ENCODE measurements around the gene INTS1.

INTS1 gene

GRCh38 chr7:1432411-1433082 lies 71.6 kb downstream of the INTS1 start:
- DNase-seq (ENCODE audit: low spot score) = peak; percentile 68

DNA sequence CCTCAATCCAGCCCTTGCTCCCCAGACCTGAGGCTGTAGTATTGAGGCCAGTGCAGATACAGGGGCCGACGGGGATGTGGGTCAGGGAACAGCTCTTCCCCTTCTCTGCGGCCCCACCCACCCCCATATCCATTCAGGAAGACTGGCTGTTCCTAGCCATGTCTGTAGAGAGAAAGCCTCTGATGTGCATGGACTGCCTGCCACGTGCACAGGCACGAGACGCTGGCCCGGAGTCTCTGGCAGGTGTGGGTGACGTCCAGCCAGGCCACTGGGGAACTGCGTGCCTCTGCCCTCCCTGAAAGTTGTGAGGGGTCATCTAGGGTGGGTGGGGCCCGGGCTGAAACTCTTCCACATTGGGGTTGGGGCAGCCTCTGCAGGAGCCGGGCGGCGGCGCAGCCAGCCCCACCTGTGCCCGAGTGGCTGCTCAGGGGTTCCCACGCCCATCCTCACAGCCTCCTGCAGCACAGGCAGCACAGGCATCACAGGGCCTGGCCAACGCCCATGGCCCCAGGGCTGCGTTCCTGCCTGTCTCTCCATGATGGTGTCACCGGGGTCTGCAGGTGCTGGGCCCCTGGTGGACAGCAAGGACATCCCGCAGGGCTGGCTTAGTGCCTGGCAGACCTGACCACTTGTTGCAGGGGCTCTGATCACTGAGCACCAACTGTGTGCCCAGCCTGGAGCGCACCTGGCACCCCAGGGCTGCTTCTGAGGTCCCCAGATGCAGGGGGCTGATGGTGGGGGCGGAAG lies 72.4 kb downstream of the INTS1 start:
- DNase-seq (ENCODE audit: low spot score) = no peak

DNA sequence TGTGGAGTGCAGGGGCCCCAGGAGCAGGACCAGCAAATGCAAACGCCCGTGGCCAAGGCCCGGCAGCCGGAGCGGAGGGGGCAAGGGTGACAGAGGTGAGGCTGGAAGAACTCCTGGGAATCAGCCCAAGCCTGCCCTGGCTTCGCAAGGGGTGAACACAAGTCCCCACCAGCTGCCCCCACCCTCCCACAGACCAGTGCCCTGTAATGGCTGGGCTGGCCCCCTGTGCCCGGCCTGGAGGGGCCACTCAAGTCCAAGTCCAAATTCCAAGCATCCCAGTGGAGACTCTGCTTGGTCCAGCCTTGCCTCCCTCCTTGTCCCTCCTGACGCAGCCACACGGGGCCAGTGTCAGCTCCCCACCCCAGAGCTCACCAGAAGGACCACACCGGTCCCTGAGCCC lies 73.0 kb downstream of the INTS1 start:
- no peak for DNase-seq (ENCODE audit: low spot score)

- DNase-seq (ENCODE audit: low spot score) = no peak
Measured at GRCh38 chr7:1430056-1430845, 73.9 kb downstream of the INTS1 start.

GRCh38 chr7:1428941-1429501 lies 75.2 kb downstream of the INTS1 start:
- DNase-seq (ENCODE audit: low spot score) = no peak

- no peak for DNase-seq (ENCODE audit: low spot score)
Measured at GRCh38 chr7:1427064-1427657, 77.0 kb downstream of the INTS1 start.

GRCh38 chr7:1426474-1426873 lies 77.7 kb downstream of the INTS1 start:
- no peak for DNase-seq (ENCODE audit: low spot score)

DNA sequence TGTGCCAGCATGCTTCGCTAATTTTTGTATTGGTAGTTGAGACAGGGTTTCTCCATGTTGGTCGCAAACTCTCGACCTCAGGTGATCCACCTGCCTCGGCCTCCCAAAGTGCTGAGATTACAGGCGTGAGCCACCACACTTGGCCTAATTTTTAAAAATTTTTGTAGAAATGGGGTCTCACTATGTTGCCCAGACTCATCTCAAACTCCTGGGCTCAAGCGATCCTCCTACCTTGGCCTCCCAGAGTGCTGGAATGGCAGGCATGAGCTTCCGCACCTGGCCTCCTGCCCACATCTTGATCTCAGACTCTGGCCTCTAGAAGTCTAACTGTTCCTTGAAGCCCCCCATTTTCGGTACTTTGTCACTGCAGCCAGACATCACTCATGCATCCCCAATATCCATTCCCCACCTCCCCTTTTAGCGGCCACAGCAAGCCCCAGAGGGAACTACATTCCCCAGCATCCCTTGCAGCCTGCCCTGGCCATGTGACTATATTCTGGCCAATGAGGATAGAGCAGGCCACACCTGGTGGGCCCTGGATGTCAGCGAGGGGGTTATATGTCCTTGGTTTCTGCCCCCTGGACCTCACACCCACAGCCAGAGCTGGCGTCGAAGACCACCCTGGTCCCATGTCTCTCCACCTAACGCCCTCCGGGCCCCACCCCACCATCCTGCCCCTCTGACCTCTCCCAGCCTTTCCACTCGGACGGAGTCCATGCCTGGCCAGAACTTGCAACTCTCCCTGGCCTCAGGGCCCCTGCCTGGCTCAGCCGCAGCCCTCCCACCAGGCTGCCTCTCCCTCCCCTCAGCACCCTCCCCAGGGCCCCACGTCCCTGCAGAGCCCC lies 78.7 kb downstream of the INTS1 start:
- no peak for DNase-seq (ENCODE audit: low spot score)

DNA sequence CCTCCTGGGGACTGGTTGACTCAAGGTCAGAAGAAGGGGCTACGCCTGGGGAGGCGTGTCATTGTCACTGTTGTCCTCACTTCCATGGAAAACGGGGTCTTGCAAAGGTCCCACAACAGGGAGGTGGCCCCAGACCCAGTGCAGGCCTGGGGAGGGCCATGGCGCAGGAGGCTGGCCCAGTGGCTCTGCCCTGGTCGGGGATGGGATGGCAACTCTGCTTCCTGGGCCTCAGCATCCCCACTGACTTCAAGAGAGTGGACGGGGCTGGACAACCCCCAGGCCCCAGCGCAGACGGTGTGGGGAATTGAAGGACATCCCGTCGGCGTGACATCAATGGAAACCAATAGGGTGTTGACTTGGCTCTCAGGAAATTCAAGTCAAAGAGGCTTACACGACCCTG lies 80.1 kb downstream of the INTS1 start:
- DNase-seq (ENCODE audit: low spot score) = no peak

GRCh38 chr7:1423264-1423811 lies 80.9 kb downstream of the INTS1 start:
- no peak for DNase-seq (ENCODE audit: low spot score)

GRCh38 chr7:1422512-1423263 lies 81.5 kb downstream of the INTS1 start:
- DNase-seq (ENCODE audit: low spot score) = no peak

- no peak for DNase-seq (ENCODE audit: low spot score)
Measured at GRCh38 chr7:1421946-1422345, 82.2 kb downstream of the INTS1 start.

DNA sequence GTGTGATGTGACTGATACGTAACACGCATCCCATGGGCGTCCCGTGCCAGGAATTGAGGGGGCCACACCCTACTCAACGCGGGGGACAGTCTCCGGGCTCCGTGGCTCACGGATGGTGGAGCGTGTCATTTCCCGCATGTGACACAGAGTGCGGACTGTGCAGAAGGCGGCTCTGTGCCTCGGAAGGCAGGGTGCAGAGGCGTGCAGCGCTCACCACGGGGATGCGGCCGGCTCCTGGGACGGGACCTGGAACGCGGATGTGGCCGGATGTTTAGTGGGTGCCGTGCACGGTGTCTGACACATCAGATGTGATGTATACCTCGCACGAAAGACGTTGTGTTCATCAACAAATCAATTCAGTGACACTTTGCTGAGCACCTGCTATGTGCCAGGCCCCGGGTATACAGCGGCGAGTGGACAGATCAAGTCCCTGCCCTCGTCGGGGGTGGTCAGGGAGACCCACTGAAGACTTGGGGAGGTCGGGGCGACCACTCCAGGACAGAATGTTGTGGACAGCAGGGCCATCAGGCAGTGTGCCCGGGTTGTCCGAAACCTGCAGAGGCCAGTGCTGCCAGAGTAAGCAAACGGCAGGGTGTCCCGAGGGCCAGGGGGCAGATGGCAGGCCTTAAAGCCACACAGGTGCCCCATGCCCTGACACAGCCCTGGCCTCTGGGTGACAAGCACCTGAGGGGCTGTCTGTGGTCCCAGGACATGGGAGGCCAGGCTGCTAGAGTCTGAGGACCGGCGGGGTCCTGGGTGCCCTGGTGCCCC lies 83.0 kb downstream of the INTS1 start:
- DNase-seq (ENCODE audit: low spot score) = no peak

Measured in COLO829 (cell line).